HG03575 (cell line): ENCODE measurements around the gene RNF11.
A peak's percentile ranks its signal among the peaks of the same experiment; 100 is the strongest.
"Not testable (repeated sequence)": the region's sequence is repeated elsewhere in the genome, so short reads cannot be mapped to it uniquely, and the experiment has no call there.

Experiments used
- ATAC-seq: cut with Tn5 transposase; IDR thresholded peaks from one replicate; pipeline ENCODE4 v1.9.1; 2021; ENCODE audit not compliant: unreplicated experiment, insufficient number of reproducible peaks, low FRiP score; ENCODE audit errors: extremely low read depth

RNF11 gene

GRCh38 chr1:51235673-51236530 lies at the start of gene RNF11:
TSS of gene RNF11 (plus strand) at chr1:51236273. CDS start at chr1:51236757, 484 bp downstream.
- peak; percentile 29 for ATAC-seq

DNA sequence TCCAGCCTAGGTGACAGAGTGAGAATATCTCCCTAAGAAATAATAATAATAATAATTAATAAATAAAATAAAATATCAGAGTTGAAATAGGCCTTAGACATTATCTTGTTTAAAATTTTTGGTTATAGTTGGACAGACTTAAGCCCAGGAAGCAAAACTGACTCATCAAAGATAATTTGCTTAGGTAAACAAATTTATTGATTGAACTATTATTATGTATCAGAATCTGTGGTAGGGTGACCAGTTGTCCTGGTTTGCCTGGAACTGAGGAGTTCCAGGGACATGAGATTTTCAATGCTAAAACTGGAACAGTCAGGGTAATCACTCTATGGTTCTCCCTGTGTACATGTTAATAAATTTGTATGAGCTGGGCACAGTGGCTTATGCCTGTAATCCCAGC lies 47.8 kb upstream of the RNF11 start:
- ATAC-seq = no peak

DNA sequence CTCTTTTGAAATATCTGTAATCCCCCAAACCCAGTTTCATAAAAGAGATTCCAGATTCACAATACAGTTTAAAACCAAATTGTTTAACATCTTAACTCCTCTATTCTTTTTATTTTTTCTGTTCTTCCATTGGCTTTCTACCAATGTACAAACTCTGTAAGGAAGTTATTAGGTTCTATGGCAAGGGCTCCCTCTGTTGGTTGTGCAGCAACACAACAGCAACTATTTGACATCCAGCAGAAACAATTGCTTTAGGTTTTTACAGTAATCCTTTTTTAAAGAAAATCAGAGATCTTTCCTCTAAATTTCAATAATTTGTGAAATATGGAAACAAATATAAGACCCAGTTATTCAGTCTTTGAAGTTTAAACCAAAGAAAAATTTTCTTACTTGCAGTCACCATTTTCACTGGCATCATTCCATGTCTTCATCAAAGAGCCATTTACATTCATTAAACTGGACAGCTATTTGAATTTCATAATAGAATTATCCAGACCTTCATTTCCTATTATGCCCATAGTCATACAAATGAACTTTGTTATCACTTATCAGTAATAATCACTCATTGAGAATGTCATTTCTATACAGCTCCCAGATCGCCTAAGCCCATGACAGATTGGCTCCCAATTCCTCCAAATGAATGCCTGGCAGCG lies 46.5 kb upstream of the RNF11 start:
- no peak for ATAC-seq

DNA sequence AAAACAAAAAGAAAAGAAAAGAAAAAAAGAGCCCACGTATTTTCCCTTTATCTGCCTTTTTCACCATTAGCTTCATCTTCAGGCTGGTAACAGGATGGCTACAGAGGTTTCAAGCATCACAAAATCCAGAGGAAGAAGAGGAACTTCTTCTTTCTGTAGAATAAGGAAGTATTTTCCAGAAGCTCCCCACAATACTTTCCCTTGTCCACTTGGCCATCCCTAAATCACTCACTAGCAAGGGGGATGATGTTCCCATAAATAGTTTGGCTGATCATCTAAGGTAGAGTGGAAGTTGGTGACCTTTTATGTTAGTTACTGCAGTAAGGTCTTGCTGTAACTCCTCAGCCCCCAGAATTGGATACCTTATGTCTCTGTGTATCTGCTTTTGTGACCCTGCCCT lies 45.1 kb upstream of the RNF11 start:
- no peak for ATAC-seq

DNA sequence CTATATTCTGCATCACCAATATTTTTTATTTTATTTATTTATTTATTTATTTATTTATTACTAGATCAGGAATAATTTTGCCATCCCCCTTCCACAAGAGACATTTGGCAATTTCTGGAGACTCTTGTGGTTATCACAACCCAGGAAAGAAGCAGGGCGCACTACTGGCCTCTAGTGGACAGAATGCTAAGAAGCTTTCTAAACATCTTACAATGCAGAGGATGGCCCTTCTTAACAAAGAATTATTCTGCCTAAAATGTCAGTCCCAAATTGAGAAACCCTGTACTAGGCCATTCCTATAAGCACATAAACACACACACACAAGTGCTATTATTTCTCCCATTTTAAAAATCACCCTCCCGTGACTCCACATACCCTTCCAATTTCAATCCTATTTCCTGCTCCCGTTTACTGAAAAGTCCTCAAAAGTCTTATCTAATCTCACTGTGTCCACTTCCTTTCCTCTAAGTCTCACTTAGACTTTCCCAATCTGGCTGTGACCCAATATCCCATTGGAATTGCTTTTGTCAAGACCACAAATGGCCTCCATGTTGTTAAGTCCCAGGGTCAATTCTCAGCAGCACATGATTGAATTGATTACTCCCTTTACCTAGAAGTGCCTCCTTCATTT lies 43.7 kb upstream of the RNF11 start:
- no peak for ATAC-seq

- no peak for ATAC-seq
Observed at GRCh38 chr1:51193564-51193963, 42.5 kb upstream of the RNF11 start.

- ATAC-seq = no peak
Observed at GRCh38 chr1:51203121-51203873, 32.8 kb upstream of the RNF11 start.

- no peak for ATAC-seq
Observed at GRCh38 chr1:51203874-51204245, 32.2 kb upstream of the RNF11 start.

DNA sequence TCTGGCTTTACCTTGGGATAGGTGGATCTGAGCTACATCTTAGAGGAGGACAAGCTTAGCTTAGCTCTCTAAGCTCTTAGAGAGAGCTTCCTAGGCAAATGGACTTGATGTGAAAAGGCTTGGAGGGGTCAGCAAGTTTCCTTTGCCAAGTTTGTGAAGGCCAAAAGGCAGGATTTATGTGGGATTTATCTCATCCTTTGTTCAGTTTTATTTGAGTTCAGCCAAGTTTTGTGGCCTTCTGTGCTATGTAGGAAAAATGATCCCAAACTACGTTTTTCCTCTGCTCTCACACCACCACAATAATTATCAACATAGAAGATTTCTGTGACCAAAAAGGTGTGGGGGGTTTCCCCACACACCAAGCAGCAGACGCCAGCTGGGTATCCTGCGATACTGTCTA lies 26.0 kb upstream of the RNF11 start:
- no peak for ATAC-seq

DNA sequence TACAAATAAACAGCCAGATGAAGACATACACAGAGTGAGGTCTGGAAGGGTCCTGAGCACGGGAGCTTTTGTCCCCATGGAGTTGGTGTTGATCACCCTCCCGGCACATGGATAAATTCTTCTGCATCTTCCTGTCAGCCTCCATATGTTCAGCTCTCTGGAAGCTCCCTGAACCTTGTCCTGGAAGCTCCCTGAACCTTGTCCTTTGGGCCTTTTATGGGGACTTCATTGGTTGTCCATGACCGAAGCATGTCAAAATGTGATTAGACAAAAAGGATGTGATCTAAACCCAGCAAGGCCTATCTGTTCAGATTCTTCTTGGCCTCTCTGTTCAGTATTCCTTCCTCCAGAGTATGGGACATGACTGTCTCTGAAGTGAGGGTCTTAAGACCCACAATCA lies 25.4 kb upstream of the RNF11 start:
- ATAC-seq = no peak

- no peak for ATAC-seq
Observed at GRCh38 chr1:51214615-51215131, 21.4 kb upstream of the RNF11 start.

DNA sequence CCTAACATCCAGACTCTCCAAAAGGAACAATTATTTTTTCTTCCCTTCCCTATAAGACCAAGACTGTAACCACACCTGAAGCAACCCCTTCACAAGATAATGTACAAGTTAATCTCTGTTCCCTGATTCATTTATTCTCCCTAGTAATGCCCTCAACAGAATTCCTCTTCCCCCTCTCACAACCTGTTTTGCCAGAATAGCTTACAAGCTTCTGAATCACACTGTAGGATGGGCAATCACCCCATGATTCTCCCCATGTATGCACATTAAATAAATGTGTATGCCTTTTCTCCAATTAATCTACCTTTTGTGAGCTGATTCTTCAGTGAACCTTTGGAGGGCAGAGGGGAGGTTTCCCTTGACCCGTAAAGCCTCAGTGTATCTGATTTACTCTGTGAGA lies 20.9 kb upstream of the RNF11 start:
- ATAC-seq = no peak

GRCh38 chr1:51216631-51217030 lies 19.4 kb upstream of the RNF11 start:
- no peak for ATAC-seq

DNA sequence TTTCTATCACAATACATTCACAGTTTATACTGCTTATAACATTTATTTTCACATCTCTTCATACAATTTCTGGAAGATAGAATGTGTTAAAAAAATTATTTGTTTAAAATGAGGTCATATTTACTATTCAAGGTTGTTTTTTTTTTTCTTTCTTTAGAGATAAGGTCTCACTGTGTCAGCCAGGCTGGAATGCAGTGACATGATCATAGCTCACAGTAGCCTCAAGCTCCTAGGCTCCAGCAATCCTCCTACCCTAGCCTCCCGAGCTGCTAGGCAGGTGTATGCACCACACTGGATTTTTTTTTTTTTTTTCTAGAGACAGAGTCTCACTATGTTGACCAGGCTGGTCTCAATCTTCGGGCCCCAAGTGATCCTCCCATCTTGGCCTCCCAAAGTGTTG lies 19.0 kb upstream of the RNF11 start:
- no peak for ATAC-seq

- ATAC-seq = no peak
Observed at GRCh38 chr1:51218570-51218969, 17.5 kb upstream of the RNF11 start.

DNA sequence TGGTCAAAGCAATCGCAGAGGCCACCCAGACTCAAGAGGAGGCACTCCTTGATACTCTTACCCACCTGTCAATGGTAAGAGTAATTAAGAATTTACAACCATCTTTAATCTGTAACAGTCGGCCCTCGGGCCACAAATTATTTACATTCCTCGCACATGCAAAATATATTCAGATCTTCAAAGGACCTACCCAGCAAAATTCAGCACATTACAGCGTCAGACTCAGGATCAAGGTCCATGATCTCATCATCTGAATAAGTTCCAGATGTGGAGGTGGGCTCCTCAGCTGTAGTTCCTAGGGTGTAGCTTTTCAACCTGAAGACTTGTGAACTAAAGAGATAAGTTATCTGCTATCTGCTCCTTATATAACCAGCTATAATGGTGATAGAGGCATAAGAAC lies 17.1 kb upstream of the RNF11 start:
- ATAC-seq = no peak

GRCh38 chr1:51221529-51221928 lies 14.5 kb upstream of the RNF11 start:
- not testable (repeated sequence) for ATAC-seq

- no peak for ATAC-seq
Observed at GRCh38 chr1:51222136-51222787, 13.8 kb upstream of the RNF11 start.

DNA sequence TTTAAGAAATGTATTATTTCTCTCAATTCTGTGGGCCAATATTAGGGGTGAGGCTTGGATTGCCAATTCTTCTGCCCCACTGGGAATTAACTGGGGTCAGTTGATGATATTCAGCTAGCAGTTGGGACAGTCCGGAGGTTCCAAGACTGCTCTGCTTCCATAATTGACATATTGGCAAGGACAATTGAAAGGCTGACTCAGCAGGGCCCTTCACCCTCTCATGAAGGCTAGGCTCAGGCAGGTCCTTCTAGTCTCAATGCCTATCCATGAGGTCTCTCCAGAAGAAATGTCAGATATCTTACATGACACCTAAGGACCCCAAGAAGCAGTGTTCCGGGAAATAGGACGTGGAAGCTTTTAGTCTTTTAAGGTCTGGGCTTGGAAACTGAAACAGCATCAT lies 13.3 kb upstream of the RNF11 start:
- no peak for ATAC-seq
